ENCODE data around the gene NAA80. TPM values are rescaled to one million over a fixed set of nuclear protein-coding genes. Genes with fewer than 3 reads are reported as not detected.
A peak's percentile ranks its signal among the peaks of the same experiment; 100 is the strongest.
"Not testable (repeated sequence)": the region's sequence is repeated elsewhere in the genome, so short reads cannot be mapped to it uniquely, and the experiment has no call there.

Gene NAA80
- polyA plus RNA-seq, 2 of the 4 experiments (the other 2 are of a cell fraction) = 3.1 to 5.3 TPM

GRCh38 chr3:50264383-50264963 lies 34.7 kb downstream of the NAA80 start (continued):
- TF ChIP-seq PBX3 (IDR thresholded peaks at IDR 0.05) (no peak), KDM1A (IDR thresholded peaks at IDR 0.05; ENCODE audit: low read depth) (no peak), MAX (IDR thresholded peaks at IDR 0.05) (no peak), CHD2 (IDR thresholded peaks at IDR 0.05; ENCODE audit: low read length, partially characterized antibody) (no peak), ELK1 (IDR thresholded peaks at IDR 0.05; ENCODE audit: low read depth, low read length) (no peak)

- Histone ChIP-seq H3K4me3 (no peak overlapping the region), H3K4me1 (peaks cover 65% of the 10 kb centered on the region), H3K9me3 (no peaks in the 10 kb centered on the region), H3K27ac (peak overlapping the region; percentile 71 to 94), H3K4me2 (peak overlapping the region; percentile 68)
- ATAC-seq (no peak), DNase-seq (ENCODE audit: low read depth in 1 of 2, low spot score in 1 of 2) (no peak), FAIRE-seq (no peak)
- TF ChIP-seq HES2 (IDR thresholded peaks at IDR 0.05) = no peak
- TF ChIP-seq FOSL2 (IDR thresholded peaks at IDR 0.05) = no peak
- TF ChIP-seq FOSL2 (CRISPR knock-in tag; IDR thresholded peaks at IDR 0.05) = peak; percentile 30; the same call in 1 of the 2 replicates
- CTCF ChIA-PET = interaction anchor here (0.6 to 8.1 kb wide), 11 partner anchors 11 to 70 kb away, joined by 3 to 67 read pairs (median 5); no protein-coding TSS in a partner anchor
- POLR2A ChIA-PET = interaction anchor here (0.5 to 1.7 kb wide), 5 partner anchors 8 to 297 kb away, joined by 3 to 6 read pairs (median 3); partner anchors contain the start of genes HYAL3, IFRD2 and NAA80
- 52% methylated on average over 6 of the region's 6 CpGs for WGBS (ENCODE audit: missing lambda C conversion rate)
Observed at GRCh38 chr3:50263478-50264382, 35.5 kb downstream of the NAA80 start.

- CTCF ChIA-PET = interaction anchor here (1.1 to 8.1 kb wide), 5 partner anchors 11 to 69 kb away, joined by 4 to 67 read pairs (median 7); no protein-coding TSS in a partner anchor
- Histone ChIP-seq H3K27ac (peak overlapping the region in 1 of 2 experiments; percentile 30; a peak in 1 of 6 replicates), H3K4me2 (no peak overlapping the region), H3K4me3 (no peak overlapping the region), H3K9me3 (no peaks in the 10 kb centered on the region), H3K4me1 (peaks cover 56% of the 10 kb centered on the region)
- no peak for ATAC-seq
- TF ChIP-seq FOSB (CRISPR knock-in tag; IDR thresholded peaks at IDR 0.05) (no peak), SMC3 (IDR thresholded peaks at IDR 0.05) (no peak), ATOH8 (CRISPR knock-in tag; IDR thresholded peaks at IDR 0.05; ENCODE audit: low read depth) (no peak), EHMT2 (IDR thresholded peaks at IDR 0.05; ENCODE audit: low read depth) (no peak), CEBPB (IDR thresholded peaks at IDR 0.05) (no peak), BCL3 (IDR thresholded peaks at IDR 0.05) (no peak), ELK1 (IDR thresholded peaks at IDR 0.05; ENCODE audit: low read depth, low read length) (no peak), RNF2 (IDR thresholded peaks at IDR 0.05; ENCODE audit: borderline replicate concordance, low read depth) (no peak)
- WGBS (ENCODE audit: missing lambda C conversion rate) = 97% methylated on average over 7 of the region's 7 CpGs
- POLR2A ChIA-PET = interaction anchor here (0.6 to 1.5 kb wide), 2 partner anchors 9 to 37 kb away, joined by 3 to 4 read pairs; partner anchors contain the start of genes HYAL3 and NAA80
- DNase-seq (ENCODE audit: low read depth in 1 of 2, low spot score in 1 of 2) = no peak
- FAIRE-seq = no peak
Observed at GRCh38 chr3:50262778-50263177, 36.4 kb downstream of the NAA80 start.

GRCh38 chr3:50262200-50262599 lies 37.0 kb downstream of the NAA80 start:
- ATAC-seq; POLR2A ChIA-PET; H3K9me3 ChIP-seq; H3K4me3 ChIP-seq; FAIRE-seq; DNase-seq (ENCODE audit: low read depth in 1 of 2, low spot score in 1 of 2); H3K4me2 ChIP-seq: not testable (repeated sequence)
- peaks cover 50% of the 10 kb centered on the region for H3K4me1 ChIP-seq
- peak overlapping the region in 1 of 2 experiments; percentile 30; a peak in 1 of 6 replicates for H3K27ac ChIP-seq
- CTCF ChIA-PET = interaction anchor here (1.7 to 8.1 kb wide), 4 partner anchors 11 to 35 kb away, joined by 4 to 67 read pairs (median 32); no protein-coding TSS in a partner anchor
- WGBS (ENCODE audit: missing lambda C conversion rate) = 93% methylated on average over 4 of the region's 4 CpGs

All from A549 (cell line).